Fibroblast of lung (primary cell): ENCODE data around the gene TNNT1. TPM values are rescaled to one million over a fixed set of nuclear protein-coding genes. Genes with fewer than 3 reads are reported as not detected.
A peak's percentile ranks its signal among the peaks of the same experiment; 100 is the strongest.

Experiments
- DNase-seq, 2 donors: peaks; one replicate each; pipeline versions ENCODE4 v3.0.0 to v3.0.0-alpha.2; 2010; ENCODE audit warnings: low read depth in 2 of 2
- H2AFZ ChIP-seq: 2 replicates; pipeline ENCODE4 v1.5.1; 2012; ENCODE audit warnings: low read length, control low read depth, inconsistent platforms
- H3K27ac ChIP-seq: 2 replicates; pipeline ENCODE4 v1.5.1; 2011; ENCODE audit warnings: low read length, control low read depth; ENCODE audit not compliant: insufficient read depth
- H3K27me3 ChIP-seq: 2 replicates; pipeline ENCODE4 v1.5.1; 2011; ENCODE audit warnings: mild to moderate bottlenecking, low read length; ENCODE audit not compliant: control insufficient read depth, insufficient read depth
- H3K36me3 ChIP-seq: 2 replicates; pipeline ENCODE4 v1.5.1; 2011; ENCODE audit warnings: low read length; ENCODE audit not compliant: control insufficient read depth, insufficient read depth
- H3K4me1 ChIP-seq: 2 replicates; pipeline ENCODE4 v1.5.1; 2011; ENCODE audit warnings: low read length; ENCODE audit not compliant: control insufficient read depth, insufficient read depth; ENCODE audit errors: extremely low read depth
- H3K4me2 ChIP-seq: 2 replicates; pipeline ENCODE4 v1.5.1; 2011; ENCODE audit warnings: low read length, control low read depth; ENCODE audit not compliant: insufficient read depth; ENCODE audit errors: extremely low read depth
- H3K4me3 ChIP-seq, 4 experiments: fragments of 200-600 bp in 1 of 4; sonication (generic) in 1 of 4; replicated peaks in 1 of 4; 2 replicates each; pipeline ENCODE4 v1.5.1; 2011 to 2016; ENCODE audit warnings: low read length in 4 of 4, low read depth in 3 of 4, mild to moderate bottlenecking in 3 of 4, control low read depth in 2 of 4, inconsistent platforms in 1 of 4, mixed read lengths in 1 of 4; ENCODE audit not compliant: insufficient read depth in 1 of 4; ENCODE audit errors: control extremely low read depth in 1 of 4
- H3K79me2 ChIP-seq: 2 replicates; pipeline ENCODE4 v1.5.1; 2012; ENCODE audit warnings: mild to moderate bottlenecking, low read length, inconsistent platforms; ENCODE audit not compliant: control insufficient read depth, insufficient read depth
- H3K9ac ChIP-seq: 2 replicates; pipeline ENCODE4 v1.5.1; 2011; ENCODE audit warnings: mild to moderate bottlenecking, low read length, control low read depth; ENCODE audit not compliant: insufficient read depth
- H3K9me3 ChIP-seq: 2 replicates; pipeline ENCODE4 v1.5.1; 2012; ENCODE audit warnings: low read depth, low read length; ENCODE audit not compliant: control insufficient read depth, insufficient read depth
- H4K20me1 ChIP-seq: 2 replicates; pipeline ENCODE4 v1.5.1; 2011; ENCODE audit warnings: low read length; ENCODE audit not compliant: control insufficient read depth, insufficient read depth; ENCODE audit errors: extremely low read depth
- EZH2 ChIP-seq: IDR thresholded peaks from 2 replicates; pipeline ENCODE4 v1.5.1; 2012; ENCODE audit warnings: low read length, control low read depth, mild to moderate bottlenecking; ENCODE audit errors: missing control alignments
- polyA plus RNA-seq, 2 donors: library from polyadenylated mRNA; depleted of rRNA in 1 of 2; stranded (reverse) in 1 of 2; unstranded in 1 of 2; fragments of >200 nt; gene quantifications; 2 replicates each; pipeline ENCODE4 v1.2.1, GENCODE V29; 2011 to 2012; ENCODE audit warnings: missing spikeins in 1 of 2
- total RNA-seq: library from RNA; depleted of rRNA; stranded (reverse); fragments of >200 nt; gene quantifications from 2 replicates; pipeline ENCODE4 v1.2.1, GENCODE V29; 2014
- TF ChIP-seq, protein P1 (sequence below), 2 donors: IDR thresholded peaks in 1 of 2; conservative IDR thresholded peaks in 1 of 2; 1 replicate in 1 of 2; 2 replicates in 1 of 2; pipeline ENCODE4 v1.5.1; 2011 to 2012; ENCODE audit warnings: low read length in 2 of 2, control low read depth in 1 of 2, inconsistent platforms in 1 of 2, low read depth in 1 of 2, mild to moderate bottlenecking in 1 of 2

TNNT1 gene
- total and polyA plus RNA-seq, 2 donors (not counting 1 experiment from before 2014, with no cell fraction given) = 1.7 to 10.4 TPM

DNA sequence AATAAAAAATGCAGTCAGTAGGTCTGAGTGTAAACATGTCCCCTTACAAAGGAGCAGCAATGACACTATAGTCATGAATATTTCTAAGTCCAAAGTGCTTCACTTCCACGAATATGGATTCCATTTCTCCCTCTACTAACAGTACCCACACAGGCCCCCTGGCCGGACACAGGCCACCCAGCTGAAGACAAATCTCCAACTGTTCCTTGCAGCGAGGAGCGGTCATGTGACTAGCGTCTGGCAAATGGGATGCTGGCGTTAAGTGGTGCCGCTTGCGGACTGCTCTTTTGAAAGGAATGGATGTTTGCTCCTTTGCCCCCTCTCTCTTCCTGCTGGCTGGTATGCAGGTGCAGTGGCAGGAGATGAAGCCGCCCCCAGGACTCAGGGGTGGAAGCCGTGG is 47.7 kb downstream of the TNNT1 start:
- Histone ChIP-seq H3K27ac (no peak overlapping the region), H3K79me2 (peaks cover 2% of the 10 kb centered on the region), H2AFZ (no peak overlapping the region), H3K36me3 (peaks cover 11% of the 10 kb centered on the region), H3K27me3 (no peaks in the 10 kb centered on the region), H3K4me1 (peaks cover 4% of the 10 kb centered on the region), H4K20me1 (peaks cover 1% of the 10 kb centered on the region), H3K9me3 (no peaks in the 10 kb centered on the region), H3K4me3 (no peak overlapping the region), H3K4me2 (no peak overlapping the region), H3K9ac (no peak overlapping the region)
- TF ChIP-seq, protein P1, sequence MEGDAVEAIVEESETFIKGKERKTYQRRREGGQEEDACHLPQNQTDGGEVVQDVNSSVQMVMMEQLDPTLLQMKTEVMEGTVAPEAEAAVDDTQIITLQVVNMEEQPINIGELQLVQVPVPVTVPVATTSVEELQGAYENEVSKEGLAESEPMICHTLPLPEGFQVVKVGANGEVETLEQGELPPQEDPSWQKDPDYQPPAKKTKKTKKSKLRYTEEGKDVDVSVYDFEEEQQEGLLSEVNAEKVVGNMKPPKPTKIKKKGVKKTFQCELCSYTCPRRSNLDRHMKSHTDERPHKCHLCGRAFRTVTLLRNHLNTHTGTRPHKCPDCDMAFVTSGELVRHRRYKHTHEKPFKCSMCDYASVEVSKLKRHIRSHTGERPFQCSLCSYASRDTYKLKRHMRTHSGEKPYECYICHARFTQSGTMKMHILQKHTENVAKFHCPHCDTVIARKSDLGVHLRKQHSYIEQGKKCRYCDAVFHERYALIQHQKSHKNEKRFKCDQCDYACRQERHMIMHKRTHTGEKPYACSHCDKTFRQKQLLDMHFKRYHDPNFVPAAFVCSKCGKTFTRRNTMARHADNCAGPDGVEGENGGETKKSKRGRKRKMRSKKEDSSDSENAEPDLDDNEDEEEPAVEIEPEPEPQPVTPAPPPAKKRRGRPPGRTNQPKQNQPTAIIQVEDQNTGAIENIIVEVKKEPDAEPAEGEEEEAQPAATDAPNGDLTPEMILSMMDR (conservative IDR thresholded peaks at IDR 0.05 in 1 of 2, IDR thresholded peaks at IDR 0.05 in 1 of 2; ENCODE audit: low read depth in 1 of 2, low read length in 2 of 2) = no peak
- no peak for TF ChIP-seq EZH2
- DNase-seq = no peak

DNA sequence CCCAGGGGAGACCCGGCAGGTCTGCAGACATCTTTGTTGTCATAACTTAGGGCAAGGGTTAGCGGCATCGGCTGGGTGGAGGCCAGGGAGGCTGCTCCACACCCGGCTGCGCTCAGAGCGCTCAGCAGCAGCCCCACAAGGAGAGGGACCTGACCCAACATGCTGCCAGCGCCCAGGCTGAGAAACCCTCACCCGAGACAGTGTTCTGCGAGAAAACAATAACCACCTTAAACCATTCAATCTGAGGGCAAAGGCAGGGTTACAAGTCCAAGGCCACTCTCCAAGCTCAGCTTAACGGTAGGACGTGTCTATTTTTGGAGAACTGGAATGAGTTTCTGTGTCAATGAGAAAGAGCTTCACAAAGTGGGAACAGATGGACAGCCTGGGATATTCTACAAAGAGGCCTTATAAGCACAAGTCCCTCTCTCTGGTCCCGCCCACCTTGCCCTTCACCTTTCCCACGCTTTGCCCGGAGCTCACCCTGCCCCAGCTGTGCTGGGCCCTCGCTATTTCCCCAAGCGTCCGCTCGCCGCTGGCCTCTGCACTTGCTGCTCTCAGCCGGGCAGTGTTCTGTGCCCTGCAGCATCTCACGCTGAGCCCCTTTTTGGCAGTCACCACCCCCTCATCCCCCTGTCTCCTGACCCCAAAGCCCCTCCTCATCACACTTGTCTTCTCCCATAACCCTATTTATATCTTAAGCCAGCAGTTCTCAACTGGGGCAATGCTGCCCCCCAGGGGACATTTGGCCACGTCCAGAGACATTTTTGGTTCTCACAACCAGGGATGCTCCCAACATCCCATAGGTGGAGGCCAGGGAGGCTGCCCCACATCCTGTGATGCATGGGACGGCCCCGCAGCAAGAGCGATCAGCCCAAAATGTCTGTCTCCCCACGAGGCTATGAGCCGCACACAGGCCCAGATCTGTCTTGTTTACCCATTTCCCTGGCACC is 49.2 kb downstream of the TNNT1 start:
- Histone ChIP-seq H3K9ac (no peak overlapping the region), H3K4me1 (peaks cover 4% of the 10 kb centered on the region), H3K9me3 (no peaks in the 10 kb centered on the region), H3K4me3 (no peak overlapping the region), H3K27ac (peak overlapping the region; percentile 34), H2AFZ (no peak overlapping the region), H3K36me3 (peaks cover 14% of the 10 kb centered on the region), H3K4me2 (no peak overlapping the region), H3K27me3 (no peaks in the 10 kb centered on the region), H3K79me2 (no peaks in the 10 kb centered on the region), H4K20me1 (peaks cover 1% of the 10 kb centered on the region)
- DNase-seq = no peak
- TF ChIP-seq, protein P1 (conservative IDR thresholded peaks at IDR 0.05 in 1 of 2, IDR thresholded peaks at IDR 0.05 in 1 of 2; ENCODE audit: low read depth in 1 of 2, low read length in 2 of 2) = peak; percentile 3 to 5
- no peak for TF ChIP-seq EZH2

DNA sequence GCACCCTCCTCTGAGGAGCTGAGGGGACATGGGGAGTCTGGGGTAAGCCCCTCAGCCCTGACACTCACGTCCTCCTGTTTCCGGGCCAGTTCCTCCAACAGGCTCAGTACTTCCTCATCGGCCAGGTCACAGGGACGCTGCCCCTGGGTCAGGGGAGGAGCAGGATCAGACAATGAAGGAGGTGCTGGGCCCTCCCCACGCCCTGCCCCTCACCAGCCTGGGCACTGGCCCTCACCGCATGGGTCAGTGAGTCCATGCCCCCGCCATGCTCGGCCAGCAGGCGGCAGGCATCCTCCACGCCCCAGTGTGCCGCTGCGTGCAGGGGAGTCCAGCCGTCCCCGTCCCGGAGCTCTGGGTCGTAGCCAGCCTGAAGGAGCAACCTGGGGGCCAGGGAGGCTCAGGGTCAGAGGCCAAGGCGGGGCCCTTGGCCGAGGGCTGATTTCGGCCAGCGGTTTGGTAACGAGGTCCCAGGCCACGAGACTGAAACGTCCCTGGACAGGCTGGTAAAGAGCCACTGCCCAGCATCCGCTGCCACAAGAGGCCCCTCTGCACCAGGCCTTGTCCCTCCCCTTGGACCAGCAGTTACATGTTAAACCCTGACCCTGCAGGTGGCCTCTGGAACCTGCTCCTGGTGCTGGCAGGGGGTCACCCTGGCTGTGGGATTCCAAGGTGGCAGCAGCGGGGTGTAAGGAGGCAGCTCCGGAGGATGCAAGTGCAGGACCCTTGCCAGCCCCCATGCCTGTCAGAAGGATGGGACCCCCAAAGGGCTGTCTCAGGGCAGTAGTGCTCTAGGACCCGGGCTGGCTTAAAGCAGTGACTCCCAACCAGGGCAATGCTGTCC is 50.1 kb downstream of the TNNT1 start:
- peaks cover 4% of the 10 kb centered on the region for H3K4me1 ChIP-seq
- H3K9me3 ChIP-seq = no peaks in the 10 kb centered on the region
- no peaks in the 10 kb centered on the region for H3K27me3 ChIP-seq
- H3K27ac ChIP-seq = peak overlapping the region; percentile 34
- TF ChIP-seq, protein P1 (conservative IDR thresholded peaks at IDR 0.05 in 1 of 2, IDR thresholded peaks at IDR 0.05 in 1 of 2; ENCODE audit: low read depth in 1 of 2, low read length in 2 of 2) = no peak
- TF ChIP-seq EZH2 = no peak
- no peak for DNase-seq
- H3K36me3 ChIP-seq = peaks cover 20% of the 10 kb centered on the region
- no peak overlapping the region for H3K4me3 ChIP-seq
- peaks cover 1% of the 10 kb centered on the region for H4K20me1 ChIP-seq
- H3K9ac ChIP-seq = no peak overlapping the region
- no peaks in the 10 kb centered on the region for H3K79me2 ChIP-seq
- no peak overlapping the region for H3K4me2 ChIP-seq
- H2AFZ ChIP-seq = no peak overlapping the region
